CD4-positive, alpha-beta T cell treated with Interleukin-2 at 100 ng/mL for 4 hours (primary cell): ENCODE results near the gene PDZD2.
"Not testable (repeated sequence)": the region's sequence is repeated elsewhere in the genome, so short reads cannot be mapped to it uniquely, and the experiment has no call there.

Experiments used
- DNase-seq: peaks from one replicate; pipeline ENCODE4 v3.0.0-alpha.2; 2020; ENCODE audit warnings: low spot score

Gene PDZD2

DNA sequence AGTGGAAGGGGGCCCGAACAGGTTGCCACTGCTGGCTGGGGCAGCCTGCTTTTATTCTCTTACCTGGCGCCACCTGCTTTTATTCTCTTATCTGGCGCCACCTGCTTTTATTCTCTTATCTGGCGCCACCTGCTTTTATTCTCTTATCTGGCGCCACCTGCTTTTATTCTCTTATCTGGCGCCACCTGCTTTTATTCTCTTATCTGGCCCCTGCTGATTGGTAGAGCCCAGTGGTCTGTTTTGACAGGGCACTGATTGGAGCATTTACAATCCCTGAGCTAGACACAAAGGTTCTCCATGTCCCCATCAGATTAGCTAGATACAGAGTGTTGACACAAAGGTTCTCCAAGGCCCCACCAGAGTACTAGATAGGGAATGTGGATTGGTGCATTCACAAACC lies 52.5 kb downstream of the PDZD2 start:
- DNase-seq = not testable (repeated sequence)

DNA sequence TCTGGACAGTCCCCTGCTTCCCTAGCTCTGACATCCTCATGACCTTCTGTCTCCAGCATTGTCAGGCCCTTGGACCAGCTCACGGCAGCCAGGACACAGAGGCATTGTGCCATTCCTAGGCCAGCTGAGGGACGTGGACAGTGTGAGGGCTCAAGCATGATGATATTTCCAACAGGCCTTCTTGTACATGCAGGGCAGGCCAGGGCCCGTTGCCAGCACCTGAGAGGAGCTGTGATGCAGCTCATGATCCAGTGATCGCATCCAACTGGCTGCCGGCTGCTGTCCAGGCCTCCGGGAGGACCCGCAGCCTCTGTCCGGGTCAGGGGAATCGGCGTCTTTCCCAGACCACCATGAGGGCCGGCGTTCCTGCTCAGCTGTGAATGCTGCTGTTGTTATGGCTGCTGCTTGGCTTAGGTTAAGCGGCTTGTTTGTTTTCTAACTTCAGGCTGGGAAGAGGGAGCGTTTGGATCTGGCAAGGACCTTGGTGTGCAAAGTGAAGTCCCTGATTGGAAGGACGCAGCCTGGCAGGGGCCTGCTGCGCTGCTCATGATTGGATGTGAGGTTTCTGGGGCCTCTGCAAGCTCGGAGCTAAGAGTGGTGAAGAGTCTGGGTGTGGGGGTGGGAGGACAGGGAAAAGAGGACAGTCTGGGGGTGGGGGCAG lies 53.8 kb downstream of the PDZD2 start:
- no peak for DNase-seq

DNA sequence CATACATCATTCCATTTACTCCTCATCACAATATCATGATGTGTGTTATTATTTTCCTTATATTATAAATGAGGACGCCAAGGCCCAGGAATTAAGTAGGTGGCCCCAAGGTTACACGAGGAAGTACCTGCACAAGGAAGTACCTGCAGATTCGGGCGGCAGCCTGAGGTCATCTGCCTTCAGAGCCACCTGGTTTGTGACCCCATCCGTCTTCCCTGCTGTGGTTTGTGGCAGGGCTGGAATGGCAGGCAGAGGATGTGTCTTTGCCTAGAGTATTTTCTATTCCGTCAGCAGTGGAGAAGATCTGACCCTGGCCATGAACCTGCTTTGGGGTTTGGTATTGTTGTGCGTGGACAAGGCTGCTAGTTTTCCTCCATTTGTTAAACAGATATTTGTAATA lies 59.7 kb downstream of the PDZD2 start:
- DNase-seq = no peak

DNA sequence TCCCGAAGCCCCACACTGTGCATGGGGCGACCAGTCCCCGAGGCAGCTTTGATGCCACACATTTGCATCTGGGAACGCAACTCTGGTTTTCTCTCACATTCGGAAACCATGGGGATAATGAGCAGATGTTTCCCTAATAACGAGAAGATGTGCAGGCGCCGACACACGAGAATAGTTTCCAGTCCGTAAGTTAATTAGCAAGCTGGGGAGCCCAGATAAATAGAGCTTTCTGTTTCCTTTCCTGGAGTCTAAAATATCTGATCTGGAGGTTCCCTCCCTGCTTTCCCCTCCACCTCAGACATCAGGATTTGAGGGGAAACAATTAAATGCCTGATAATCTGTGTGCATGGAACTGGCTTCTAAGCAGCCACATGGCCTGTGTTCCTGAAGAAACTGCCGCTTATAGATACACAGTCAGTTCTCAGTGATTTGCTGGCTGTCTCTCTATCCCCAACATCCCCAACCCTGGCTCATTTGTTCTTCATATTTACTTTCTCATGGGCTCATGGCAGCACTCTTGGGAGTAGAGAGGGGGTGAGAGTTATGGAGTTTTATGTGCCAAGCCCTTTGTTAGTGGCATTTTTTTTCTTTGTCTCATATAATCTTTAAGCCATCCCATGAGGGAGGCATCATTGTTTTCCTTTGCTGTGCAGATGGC lies 62.8 kb downstream of the PDZD2 start:
- DNase-seq = no peak

DNA sequence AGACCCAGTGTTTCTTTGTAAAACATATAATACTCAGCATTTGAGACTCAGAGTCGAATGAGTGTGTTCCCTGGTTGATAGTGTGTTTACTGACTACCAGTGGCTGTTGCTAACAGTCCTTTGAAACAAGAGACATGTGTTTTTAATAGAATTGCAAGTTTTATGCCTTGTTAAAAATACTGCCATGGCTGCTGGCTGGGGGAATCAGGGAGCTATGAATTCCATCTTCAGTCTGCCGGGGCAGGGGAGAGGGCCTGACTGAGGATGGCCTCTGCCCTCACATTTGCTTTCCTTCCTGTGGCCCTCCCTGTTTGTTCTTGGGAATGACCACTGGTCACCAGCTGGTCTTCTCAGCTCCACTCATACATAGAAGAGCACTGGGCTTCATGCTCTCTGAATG lies 63.8 kb downstream of the PDZD2 start:
- no peak for DNase-seq

DNA sequence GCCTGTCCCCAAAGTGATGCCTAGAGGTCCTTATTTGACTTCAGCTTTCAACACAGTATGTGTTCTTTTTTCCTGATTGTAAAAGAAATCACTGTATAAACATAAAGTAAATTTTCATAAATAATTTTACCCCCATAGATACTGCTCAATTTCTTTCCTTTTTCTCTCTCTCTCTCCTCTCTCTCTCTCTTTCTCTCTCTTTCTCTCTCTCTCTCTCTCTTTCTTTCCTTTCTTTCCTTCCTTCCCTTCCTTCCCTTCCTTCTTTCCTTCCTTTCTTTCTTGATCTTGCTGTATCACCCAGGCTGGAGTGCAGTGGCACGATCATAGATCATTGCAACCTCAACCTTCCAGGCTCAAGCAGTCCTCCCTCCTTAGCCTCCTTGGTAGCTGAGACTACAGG lies 64.8 kb downstream of the PDZD2 start:
- no peak for DNase-seq

DNA sequence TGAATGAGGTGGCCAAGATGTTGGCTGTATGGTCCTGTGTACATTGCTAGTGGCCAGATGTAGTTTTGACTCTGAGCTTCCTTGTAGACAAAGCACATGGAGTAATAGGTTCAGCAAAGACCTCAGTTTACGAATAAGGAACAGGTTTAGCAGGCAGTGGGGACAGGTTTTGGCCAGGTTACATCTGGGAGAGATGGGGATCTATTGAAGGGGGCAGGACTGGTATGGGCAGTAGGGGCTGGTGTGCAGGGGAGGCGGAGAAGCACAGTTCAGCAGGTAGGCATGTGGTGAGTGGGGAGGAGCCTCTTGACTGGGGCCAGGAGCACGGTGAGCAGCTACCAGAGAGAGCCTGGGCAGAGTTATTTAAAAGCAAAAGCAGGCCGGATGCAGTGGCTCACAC lies 67.3 kb downstream of the PDZD2 start:
- no peak for DNase-seq

DNA sequence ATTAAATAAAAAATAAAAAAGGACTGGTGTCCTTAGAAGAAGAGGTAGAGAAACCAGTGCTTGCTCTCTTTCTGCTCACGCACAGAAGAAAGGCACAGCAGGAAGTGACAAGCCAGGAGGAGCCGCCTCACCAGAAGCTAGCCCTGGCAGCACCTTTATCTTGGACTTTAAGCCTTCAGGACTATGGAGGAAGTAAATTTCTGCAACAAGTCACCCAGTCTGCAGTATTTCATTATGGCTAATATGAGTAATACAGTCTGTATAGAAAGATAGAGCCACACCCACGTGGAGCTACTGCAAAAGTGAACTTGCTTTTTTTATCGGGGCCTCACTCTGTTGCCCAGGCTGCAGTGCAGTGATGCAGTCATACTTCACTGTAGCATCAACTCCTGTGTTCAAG lies 68.4 kb downstream of the PDZD2 start:
- no peak for DNase-seq

DNA sequence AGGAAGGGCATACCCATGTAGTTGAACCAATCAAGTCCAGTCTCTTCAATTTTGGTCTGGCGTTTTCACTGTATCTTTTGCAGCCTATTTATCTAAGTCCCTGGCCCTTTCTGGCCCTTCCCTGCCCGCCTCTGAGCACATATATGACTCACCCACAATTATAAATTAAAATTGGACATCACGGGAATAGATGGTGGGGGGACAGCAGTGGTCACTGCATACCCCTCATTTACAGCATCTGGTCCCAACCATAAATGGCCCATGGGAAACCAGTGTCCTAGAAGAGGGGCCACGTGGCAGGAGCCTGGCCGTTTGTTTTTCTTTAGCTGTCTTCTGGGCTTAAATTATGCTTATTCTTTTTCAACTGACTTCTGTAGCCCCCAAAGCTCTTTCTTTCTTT lies 69.2 kb downstream of the PDZD2 start:
- no peak for DNase-seq

DNA sequence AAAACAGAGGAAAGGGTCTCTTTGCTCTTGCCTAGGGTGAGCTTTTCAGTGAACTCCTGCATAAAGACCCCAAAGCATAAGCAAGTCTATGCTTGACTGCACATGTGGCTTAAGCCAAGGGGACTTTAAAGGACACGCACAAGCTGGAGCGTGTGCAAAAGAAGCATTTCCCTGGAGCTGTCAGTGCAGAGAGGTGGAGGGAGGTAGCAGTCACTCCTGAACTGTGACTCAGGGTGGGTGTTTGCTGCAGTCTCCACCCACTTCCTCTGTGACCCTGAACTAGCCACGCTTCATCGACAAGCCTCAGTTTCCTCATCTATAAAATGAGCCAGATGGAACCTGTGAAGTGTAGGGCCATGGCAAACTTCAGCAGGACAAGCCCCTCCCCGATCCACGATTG lies 72.4 kb downstream of the PDZD2 start:
- DNase-seq = no peak

DNA sequence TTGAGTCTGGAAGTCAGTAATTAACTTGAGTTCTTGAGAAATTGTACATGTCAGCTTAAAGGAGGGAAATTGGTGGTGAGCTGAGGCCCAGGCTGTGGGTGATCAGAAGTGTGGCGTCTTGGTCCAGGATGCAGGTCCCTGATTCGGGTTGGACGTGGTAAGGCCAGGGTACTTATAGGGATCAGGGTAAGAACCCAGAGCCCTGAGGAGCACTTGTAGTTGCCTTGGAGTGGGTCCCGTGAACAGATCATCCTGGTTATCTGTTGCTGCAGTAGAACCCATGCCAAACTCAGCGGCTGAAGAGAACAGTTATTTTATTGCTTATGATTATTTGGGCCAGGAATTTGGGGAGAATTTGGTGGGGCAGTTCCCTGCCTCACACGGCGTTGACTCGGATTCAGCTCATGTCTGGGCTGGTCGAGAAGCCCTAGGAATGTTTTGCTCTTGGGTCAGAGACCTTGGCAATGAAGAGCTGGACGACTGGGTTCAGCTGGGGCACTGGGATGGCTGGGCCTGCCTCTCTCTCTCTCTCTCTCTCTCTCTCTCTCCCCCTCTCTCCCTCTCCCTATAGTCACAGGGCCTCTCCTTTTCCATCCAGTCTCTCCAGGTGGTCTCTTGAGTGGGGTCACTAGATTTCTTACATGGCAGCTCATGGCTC lies 73.1 kb downstream of the PDZD2 start:
- no peak for DNase-seq

DNA sequence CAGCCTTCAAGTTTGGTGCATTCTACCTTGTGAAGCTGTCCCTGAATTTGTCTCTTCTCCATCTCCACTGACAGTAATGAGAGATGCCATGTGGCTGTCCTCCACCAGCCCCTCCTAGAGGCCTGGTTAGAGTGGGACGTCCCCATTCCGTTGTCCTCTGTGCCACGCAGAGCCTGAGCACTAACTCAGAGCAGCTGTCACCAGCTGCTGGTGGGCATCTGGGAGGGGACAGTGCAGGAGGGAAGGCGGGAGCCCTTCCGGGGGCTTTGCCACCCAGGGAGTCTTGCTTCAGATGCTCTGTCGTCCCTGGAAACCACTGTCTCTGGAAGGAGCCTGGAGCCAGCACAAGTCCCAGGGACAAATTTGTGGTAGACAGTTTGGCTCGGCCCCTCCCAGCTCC lies 78.6 kb downstream of the PDZD2 start:
- DNase-seq = no peak

DNA sequence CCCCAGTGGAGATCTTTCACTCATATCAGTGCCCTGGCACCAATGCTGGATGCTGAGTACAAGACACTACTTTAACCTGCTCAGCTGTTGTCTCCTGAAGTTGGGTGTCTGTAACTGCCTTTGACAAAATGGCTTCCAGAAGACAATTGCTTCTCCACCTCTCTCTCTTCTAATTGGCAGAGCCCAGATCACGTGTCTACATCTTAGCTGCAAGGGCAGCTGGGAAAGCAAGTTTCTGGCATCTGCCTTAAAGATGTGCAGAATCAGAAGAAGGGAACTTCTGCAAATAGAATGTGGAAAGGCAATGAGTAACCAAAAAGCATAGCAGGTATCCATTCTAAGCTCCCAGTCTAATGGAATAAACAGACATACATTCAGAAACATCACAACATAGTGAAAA lies 81.1 kb downstream of the PDZD2 start:
- DNase-seq = no peak

DNA sequence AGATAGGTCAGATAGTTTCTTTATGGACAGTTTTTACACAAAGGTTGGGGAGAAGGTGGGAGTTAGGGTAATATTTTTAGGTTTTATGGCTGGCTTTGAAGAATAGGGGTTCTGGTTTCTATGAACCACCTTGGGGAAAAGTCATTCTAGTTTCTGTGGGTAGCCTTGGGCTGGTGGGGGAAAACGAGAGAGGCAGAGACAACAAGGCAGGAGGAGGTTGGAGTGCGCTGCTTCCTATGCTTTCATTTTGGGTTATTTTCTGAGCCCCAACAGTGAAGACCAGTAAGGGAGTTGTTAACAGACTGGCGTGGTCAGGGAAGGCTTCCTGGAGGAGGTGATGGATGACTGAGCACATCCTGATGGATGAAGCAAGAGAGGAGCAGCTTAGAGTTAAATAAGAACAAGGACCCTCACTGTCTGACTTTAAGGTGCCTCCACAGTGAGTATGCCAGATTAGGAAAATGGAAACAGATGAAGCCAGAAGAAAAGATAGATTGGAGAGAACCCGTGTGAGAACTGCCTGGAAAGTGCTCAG lies 81.9 kb downstream of the PDZD2 start:
- no peak for DNase-seq

DNA sequence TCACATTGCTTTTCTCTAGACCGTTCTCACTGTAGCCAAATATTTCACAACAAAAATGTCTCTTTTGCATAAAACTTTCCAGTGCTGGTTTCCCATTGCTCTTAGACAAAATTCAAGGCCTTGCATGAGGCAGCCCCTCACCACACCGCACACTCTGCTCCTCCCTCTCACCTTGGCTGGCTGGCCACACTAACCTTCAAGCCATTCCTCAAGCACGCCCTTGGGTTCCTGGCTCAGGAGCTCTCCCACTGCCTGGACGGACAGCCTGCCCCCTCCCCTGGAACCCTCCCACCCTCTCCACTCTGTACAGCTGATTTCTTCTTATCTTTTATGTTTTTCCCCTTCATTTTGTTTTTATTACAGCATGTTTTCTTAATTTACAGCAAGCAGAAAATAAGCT lies 83.2 kb downstream of the PDZD2 start:
- DNase-seq = no peak

DNA sequence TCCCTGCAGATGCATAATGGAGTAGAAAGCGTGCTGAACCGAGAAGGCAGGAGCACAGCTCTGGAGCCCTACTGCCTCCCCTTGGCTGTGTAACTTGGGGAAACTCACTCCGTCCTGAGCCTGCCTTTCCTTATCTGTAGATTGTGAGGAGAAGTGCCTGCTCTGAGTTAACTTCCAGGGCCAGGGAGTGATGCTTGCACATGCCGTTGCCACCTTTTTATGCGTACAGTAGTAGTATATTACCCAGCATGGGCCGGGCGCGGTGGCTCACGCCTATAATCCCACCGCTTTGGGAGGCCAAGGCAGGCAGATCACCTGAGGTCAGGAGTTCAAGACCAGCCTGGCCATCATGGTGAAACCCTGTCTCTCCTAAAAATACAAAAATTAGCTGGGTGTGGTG lies 87.1 kb downstream of the PDZD2 start:
- DNase-seq = no peak

DNA sequence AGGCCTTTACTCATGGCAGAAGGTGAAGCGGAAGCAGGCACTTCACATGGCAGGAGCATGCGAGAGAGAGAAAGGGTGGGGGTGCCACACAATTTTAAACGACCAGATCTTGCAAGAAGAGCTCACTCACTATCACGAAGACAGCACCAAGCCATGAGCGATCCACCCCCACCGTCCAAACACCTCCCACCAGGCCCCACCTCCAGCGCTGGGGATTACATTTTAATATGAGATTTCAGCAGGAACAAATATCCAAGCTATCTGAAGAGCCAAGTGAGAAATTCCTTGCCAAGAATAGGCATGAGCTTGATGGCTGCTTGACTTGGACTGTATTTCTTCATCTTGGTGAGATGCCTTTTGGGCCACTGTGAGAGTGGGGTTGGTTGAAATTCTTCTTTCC lies 88.0 kb downstream of the PDZD2 start:
- DNase-seq = no peak

DNA sequence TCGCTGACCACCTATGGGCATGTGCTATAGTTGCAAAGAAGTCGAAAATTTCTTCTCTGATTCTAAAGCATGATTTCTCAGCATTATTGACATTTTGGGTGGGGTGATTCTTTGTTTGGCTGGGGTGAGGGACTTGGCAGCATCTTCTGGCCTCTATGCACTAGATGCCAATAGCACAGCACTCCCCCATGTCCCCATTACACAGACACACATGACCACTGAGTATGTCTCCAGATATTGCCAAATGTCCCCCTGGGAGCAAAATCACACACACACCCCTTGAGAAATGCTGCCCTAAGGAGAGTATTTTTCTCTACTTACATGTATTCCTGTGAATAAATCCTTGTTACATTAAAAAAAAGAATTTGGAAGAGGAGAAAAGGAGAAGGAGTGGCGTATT lies 89.1 kb downstream of the PDZD2 start:
- DNase-seq = no peak

DNA sequence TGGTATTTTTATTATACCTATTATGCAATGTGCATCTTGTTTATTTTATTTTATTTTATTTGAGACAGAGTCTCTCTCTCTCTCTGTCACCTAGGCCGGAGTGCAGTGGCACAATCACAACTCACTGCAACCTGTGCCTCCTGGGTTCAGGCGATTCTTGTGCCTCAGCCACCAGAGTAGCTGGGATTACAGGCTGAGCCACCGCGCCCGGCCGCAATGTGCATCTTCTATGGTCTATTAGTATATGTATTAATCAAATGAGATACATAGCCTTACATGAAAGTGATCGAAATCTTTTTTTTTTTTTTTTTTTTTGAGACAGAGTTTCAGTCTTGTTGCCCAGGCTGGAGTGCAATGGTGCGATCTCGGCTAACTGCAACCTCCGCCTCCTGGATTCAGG lies 89.9 kb downstream of the PDZD2 start:
- not testable (repeated sequence) for DNase-seq

DNA sequence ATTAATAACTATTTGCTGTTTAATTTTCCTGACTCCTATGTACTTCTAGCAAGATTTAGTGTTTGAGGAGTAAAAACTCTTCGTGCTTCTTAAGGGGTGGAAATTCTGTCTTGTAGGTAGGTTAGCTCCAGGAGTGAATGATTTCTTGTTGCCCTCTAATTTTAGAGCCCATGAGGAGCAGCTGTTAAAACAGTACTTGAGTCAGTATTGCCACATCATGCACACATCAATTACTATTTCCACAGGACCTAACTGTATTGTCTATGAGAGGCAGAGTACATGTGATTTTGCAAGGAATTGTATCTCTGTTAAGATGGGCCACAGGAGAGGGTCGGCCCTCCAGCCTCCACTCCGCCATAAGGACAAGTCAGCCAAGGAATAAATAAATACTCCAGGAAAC lies 91.2 kb downstream of the PDZD2 start:
- no peak for DNase-seq

DNA sequence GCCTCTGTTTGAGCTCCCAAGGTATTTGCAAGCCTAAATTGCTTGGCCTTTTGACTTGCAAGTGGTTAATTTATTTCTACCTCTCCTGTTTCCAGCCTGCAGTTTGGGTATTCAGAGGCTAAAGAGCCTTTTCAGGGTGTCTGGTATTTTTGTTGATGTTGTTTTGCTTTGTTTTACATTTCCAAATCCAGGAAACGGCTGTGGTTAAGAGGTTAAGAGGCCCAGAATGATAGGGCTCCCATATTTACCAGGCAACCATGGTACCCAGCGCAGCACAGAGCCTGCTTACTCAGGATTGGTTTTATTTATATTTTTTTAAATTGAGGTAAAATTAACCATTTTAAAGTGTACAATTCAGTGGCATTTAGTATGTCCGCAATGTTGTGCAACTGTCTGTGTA lies 92.1 kb downstream of the PDZD2 start:
- peak; percentile 3 for DNase-seq

DNA sequence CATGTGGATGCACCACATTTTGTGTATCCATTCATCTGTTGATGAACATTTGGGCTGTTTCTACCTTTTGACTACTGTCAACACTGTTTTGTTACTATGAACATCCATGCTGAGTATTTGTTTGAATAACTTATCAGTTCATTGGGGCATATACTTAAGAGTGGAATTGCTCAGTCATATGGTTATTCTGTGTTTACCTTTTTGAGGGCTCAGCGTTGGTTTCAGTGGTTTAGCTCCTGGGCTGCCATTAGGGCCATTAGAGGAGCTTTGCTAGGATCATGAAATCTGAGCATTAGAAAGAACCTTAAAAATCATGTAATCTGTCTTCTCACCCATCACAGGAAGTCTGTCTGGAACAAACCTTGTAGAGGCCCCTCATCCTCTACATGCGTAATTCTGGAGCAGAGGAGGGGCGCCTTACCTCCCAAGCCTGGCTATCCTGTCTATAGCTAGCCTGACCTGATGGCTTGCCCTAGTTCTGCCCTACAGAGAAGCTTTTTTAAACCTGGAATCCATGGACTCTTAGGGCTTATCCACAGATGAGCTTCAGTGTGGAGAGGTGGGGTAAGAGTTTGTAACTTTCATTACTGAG lies 92.9 kb downstream of the PDZD2 start:
- no peak for DNase-seq

DNA sequence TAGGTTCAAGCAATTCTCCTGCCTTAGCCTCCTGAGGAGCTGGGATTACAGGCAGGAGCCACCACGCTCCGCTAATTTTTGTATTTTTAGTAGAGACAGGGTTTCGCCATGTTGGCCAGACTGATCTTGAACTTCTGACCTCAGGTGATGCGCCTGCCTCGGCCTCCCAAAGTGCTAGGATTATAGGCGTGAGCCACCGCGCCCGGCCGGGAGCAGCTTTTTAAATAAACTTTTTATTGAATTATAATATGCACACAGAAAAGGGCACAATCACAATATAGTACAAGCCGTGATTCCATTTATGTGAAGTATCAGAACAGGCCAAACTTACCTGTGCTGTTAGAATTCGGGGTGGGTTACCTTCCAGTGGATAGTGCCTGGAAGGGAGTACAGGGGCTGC lies 93.9 kb downstream of the PDZD2 start:
- DNase-seq = not testable (repeated sequence)
